HG03139 (cell line): ENCODE results near the gene FASN.
A peak's percentile ranks its signal among the peaks of the same experiment; 100 is the strongest.
"Not testable (repeated sequence)": the region's sequence is repeated elsewhere in the genome, so short reads cannot be mapped to it uniquely, and the experiment has no call there.

Source experiments
- ATAC-seq: cut with Tn5 transposase; IDR thresholded peaks from one replicate; pipeline ENCODE4 v1.9.1; 2021; ENCODE audit not compliant: unreplicated experiment

The FASN gene

GRCh38 chr17:82098169-82098938 is at the start of gene FASN:
TSS of gene FASN (minus strand) at chr17:82098236. CDS start at chr17:82096445, 1,791 bp downstream.
- ATAC-seq, result peak; percentile 67

DNA sequence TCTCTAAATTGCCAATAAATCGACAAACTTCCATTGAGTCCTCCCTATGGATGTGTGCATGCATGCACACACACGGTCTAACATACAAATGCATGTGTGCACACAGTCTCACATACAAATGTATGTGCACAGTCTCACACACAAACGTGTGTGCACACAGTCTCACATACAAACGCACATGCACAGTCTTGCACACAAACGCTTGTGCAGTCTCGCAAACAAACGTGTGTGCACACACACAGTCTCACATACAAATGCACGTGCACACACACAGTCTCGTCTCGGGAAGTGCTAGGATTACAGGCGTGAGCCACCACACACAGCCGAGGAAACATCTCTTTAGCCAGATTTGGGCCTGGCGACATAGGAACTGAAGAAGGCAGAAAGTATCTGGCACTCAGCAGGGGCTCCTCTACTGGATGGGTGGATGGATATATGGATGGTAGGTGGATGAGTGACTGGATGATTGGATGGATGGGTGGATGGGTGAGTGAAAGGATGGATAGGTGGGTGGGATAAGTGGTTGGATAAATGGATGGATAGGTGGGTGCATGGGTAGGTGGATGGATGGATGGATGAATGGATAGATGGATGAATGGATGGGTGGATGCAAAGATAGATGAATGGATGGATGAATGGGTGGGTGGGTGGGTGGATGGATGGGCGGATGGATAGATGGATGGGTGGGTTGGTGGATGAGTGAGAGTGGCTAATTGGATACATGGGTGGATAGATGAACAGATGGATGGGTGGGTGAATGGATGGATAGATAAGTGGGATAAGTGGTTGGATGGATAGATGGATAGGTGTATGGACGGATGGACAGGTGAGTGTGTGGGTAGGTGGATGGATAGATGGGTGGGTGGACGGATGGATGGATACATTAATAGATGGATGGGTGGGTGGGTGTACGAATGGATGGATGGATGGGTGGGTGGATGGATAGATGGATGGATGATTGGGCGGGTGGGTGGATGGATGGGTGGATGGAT is 48.9 kb upstream of the FASN start:
- ATAC-seq, result no peak

DNA sequence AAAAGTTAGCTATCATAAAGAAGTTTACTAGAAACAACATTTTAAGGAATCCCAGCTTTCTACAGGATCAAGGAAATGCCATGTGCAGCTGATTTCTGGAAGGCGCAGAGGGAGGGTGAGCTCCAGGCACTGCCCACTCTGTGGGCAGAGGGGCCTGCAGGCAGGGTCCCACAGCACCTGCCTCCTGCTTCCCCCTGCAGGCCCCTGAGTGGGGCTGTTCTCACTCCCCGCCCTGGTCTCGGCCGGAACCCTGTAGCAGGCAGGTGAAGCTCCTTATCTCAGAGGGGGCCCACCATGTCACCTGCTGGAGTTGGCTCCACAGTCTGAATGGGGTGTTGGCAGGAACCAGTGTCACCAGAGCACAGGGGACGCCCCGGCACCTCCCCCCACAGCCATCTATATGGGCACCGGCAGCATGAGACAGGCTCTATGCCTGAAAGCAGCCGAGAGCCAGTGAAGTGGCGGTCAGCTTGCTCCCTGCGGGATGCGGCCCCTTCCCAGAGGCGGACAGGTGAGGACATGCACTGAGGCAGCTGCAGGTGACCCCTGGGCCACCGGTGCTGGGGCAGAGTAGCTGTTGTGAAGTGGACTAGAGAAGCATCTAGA is 47.6 kb upstream of the FASN start:
- no peak for ATAC-seq

- ATAC-seq, result no peak
Measured at GRCh38 chr17:82143333-82143732, 45.3 kb upstream of the FASN start.

DNA sequence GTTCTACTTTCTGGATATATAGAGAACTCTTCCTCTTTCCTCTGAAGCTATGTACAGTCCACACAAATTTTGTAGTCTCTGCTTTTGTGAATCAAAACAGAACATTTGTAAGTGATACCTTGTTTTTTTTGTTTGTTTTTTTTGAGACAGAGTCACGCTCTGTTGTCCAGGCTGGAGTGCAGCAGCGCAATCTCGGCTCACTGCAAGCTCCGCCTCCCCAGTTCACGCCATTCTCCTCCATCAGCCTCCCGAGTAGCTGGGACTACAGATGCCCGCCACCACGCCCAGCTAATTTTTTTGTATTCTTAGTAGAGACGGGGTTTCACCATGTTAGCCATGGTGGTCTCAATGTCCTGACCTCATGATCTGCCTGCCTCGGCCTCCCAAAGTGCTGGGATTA is 41.9 kb upstream of the FASN start:
- ATAC-seq, result not testable (repeated sequence)

- ATAC-seq, result no peak
Measured at GRCh38 chr17:82138511-82138992, 40.5 kb upstream of the FASN start.

DNA sequence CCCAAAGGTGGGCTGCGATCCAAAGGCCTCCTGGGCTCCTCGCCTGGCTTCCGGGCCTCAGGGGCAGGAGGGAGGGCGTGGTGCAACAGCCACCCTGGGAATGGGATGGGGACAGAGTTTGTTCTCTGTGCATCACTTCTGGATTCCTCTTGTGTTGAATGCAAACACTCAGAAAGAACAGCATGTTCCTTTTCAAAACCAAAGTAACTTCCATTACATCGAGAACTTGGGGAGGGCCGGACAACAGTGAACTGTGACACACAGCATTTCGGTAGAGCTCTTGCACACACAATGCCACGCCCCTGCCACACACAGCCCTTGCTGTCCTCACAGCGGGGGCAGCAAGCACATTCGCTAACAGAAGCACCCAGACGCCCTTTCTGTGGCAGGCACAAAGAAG is 36.1 kb upstream of the FASN start:
- ATAC-seq, result no peak

- not testable (repeated sequence) for ATAC-seq
Measured at GRCh38 chr17:82133166-82133953, 35.3 kb upstream of the FASN start.

DNA sequence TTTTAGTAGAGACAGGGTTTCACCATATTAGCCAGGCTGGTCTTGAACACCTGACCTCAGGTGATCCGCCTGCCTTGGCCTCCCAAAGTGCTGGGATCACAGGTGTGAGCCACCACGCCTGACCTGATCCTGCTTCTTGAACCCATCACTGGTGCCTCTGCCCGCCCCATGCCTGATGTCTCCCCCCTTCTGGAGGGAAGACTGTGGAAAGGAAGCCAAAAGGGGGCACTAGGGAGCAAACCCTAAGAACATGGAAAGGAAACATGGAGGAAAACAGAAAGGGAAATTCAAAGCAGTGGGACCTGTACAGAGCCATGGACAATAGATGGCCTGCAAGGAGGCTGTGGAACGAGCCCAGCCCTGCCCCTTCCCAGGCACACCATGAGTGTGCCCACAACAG is 31.1 kb upstream of the FASN start:
- no peak for ATAC-seq

- ATAC-seq, result no peak
Measured at GRCh38 chr17:82128287-82128686, 30.3 kb upstream of the FASN start.

DNA sequence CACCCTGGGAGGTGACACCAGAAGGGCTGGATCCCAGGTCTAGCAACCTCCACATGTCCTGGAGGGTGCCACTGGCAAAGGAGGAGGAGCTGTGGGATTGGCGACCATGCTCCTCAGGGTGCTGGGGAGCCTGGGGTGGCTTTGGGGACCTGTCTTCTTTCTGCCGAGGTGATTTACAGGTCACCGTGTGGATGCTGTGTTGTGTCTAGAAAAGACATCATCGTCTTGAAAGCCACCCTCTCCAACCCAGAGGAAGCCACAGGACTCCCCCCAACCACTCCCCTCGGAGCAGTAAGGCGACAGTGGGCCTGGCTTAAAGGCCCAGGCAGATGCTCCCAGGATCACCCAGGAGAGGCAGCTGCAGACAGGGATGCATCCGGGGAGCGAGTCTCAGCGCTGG is 29.7 kb upstream of the FASN start:
- ATAC-seq, result no peak

GRCh38 chr17:82127315-82127595 is 29.2 kb upstream of the FASN start:
- no peak for ATAC-seq

- no peak for ATAC-seq
Measured at GRCh38 chr17:82126556-82127314, 28.7 kb upstream of the FASN start.

DNA sequence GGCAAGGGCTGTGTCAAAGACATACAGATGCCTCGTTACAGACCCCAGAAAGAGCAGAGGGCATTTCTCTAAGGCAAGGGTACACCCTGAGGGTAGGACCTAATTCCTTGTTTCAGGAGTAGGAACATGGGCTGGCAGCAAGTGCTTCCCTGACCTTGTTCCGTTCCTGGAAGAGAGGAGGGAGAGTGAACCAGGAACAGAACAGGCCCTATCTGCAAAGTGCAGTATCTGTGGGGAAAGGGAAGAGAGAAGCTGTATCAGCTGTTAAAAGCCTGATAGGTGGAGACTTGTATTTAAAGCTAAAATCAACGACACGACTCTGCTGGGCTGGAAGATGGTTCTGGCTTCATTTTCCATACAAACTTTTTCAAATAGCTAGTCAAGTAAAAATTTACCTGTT is 26.1 kb upstream of the FASN start:
- no peak for ATAC-seq

DNA sequence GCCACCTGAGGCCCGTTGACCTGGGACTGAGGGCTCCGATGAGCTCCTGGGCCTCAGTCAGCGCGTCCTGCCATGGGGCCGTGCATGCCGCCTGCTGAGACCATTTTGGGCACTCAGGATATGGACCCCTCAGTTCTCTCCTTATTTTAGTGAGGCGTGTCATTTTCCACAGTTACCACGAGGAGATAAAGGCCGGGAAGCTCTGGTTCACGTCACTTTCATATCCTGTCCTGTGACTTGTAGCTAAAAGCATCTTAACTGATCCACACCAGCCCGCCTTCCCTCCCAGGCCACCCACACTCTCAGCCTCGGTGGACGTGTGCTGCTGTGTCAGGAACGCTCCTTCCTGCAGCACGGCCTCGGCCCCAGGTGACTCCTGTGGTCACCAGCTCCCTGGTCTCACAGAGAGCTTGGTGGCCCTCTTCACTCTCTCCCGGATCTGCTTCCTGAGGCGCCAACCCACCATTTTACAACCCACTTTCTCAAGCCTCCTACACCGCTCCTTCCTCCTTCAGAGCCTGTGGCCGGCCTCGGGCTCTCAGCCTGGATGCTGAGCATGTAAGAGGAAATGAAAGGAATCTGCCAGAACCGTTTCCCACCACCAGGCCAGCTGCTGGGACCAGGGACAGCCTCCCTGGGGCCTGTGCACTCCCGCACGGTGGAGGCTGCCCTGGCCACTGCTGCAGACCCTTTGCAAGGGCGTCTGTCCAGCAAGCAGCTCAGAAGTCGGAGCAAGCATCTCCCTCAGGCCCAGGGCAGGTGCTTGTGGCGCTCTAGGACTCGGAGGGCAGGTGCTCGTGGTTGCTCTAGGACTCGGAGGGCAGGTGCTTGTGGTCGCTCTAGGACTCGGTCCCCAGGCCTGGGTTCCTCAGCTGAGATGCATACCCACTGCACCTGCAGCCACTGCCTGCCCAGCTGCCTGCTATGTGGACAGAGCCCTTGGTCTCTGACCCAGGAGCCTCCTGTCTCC is 23.9 kb upstream of the FASN start:
- no peak for ATAC-seq

- ATAC-seq, result no peak
Measured at GRCh38 chr17:82121246-82121645, 23.2 kb upstream of the FASN start.

DNA sequence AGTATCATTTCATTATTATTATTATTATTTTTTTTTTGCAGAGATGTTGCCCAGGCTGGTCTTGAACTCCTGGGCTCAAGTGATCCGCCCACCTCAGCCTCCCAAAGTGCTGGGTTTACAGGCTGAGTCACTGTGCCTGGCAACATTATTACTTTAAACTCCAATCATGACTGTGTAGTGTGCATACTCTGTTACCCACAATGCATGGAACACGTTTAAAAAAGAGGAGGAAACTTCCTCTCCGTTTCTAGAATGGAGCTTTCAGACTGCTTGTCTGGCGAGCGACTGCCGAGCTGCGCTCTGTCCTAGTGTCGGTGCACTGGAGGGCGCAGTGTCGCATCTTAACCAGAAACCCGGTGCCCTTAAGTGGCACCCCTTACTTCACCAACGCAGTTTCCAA is 22.1 kb upstream of the FASN start:
- ATAC-seq, result no peak

DNA sequence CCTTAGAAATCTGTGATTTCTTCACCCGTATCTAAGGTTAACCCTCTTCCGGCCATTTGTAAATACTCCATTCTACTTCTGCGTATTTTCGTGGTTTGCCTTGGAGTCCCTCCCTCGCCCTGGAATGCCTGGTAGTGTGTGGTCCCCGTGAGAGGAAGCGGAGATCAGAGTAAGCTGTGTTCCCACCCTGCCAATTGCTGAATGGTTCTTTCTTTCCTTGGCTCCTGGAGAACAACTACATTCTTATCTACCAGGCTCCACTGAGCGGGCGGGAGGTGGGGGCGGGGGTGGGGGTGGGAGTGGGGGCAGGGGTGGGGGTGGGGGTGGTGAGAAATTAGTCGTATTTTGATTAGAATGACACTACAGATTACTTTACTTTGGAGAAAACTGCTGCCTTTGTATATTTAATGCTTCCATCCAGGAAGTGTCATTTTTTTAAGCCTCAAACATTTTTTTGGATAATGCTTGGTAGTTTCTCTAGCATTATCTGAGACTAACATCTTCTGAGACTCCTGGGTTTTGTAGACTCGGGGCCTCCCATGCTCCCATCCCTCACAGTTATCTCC is 20.9 kb upstream of the FASN start:
- ATAC-seq, result no peak
